Peyer's patch (tissue), 4 donors: ENCODE measurements around the gene HDAC11.

Source experiments
- CTCF ChIP-seq, 6 experiments: fragments of 450-650 bp in 4 of 6; fragments of 200-600 bp in 2 of 6; sonication (generic) in 1 of 6; IDR thresholded peaks; one replicate each; pipeline ENCODE4 v1.5.1; 2017 to 2019; ENCODE audit warnings: antibody characterized with exemption in 6 of 6, mild to moderate bottlenecking in 3 of 6, moderate library complexity in 1 of 6
- POLR2A ChIP-seq, 2 donors: fragments of 450-650 bp; IDR thresholded peaks; one replicate each; pipeline ENCODE4 v1.5.1; 2017; ENCODE audit warnings: antibody characterized with exemption in 2 of 2, mild to moderate bottlenecking in 2 of 2, moderate library complexity in 2 of 2

GRCh38 chr3:13432093-13432492 lies 48.0 kb upstream of the HDAC11 start:
- TF ChIP-seq CTCF (IDR thresholded peaks at IDR 0.05) (no peak), POLR2A (IDR thresholded peaks at IDR 0.05) (no peak)
